SH-SY5Y (cell line): ENCODE data around the gene NDUFAF3.

Experiments
- GATA2 ChIP-seq: IDR thresholded peaks from 2 replicates; pipeline ENCODE4 v1.6.1; 2011; ENCODE audit warnings: mild to moderate bottlenecking, low read depth, low read length
- GATA3 ChIP-seq: IDR thresholded peaks from 2 replicates; pipeline ENCODE4 v1.6.1; 2011; ENCODE audit warnings: low read depth, mild to moderate bottlenecking, low read length, moderate library complexity

GRCh38 chr3:48979451-48979850 is 42.5 kb upstream of the NDUFAF3 start:
- TF ChIP-seq GATA3 (no peak), GATA2 (no peak)
